HG03439 (cell line): ENCODE data around the gene TPD52L1.
"Not testable (repeated sequence)": the region's sequence is repeated elsewhere in the genome, so short reads cannot be mapped to it uniquely, and the experiment has no call there.

Source experiments
- ATAC-seq: cut with Tn5 transposase; IDR thresholded peaks from one replicate; pipeline ENCODE4 v1.9.1; 2021; ENCODE audit warnings: mild to moderate bottlenecking, moderate library complexity; ENCODE audit not compliant: unreplicated experiment

Gene TPD52L1, protein sequence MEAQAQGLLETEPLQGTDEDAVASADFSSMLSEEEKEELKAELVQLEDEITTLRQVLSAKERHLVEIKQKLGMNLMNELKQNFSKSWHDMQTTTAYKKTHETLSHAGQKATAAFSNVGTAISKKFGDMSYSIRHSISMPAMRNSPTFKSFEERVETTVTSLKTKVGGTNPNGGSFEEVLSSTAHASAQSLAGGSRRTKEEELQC

DNA sequence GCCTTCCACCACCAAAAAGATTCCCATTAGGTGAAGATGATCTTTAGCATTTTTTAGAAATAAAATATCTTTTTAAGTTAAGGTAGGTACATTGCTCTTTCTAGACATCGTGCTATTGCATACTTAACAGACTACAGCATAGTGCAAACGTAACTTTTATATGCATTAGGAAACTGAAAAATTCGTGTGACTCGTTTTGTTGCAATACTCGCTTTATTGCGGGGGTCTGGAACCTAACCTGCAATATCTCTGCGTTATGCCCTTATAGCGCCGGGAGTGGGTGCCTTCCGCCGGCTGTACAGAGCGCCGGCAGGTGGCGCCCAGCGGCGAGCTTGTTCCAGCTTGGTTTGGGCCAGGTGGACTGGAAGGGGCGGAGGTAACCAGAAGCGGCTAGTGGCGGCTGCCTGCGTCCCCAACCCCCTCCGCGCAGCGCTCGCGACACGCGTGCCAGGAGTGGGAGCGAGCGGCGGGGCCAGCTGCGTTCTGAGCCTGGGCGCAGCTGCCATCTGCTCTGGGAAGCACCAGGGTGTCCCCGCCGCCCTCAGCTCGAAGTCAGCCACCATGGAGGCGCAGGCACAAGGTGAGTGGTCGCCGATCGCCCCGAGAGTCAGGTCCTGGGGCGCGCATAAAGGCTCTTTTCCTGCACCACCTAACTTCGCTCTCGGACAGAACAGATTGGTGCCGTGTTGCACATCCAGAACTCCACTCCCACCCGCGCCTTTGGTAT is at the start of gene TPD52L1:
TSS of gene TPD52L1 (plus strand) at position 383 of the 727 bp plus-strand sequence. CDS start at position 562, 179 bp downstream.
- ATAC-seq, result peak; percentile 98

DNA sequence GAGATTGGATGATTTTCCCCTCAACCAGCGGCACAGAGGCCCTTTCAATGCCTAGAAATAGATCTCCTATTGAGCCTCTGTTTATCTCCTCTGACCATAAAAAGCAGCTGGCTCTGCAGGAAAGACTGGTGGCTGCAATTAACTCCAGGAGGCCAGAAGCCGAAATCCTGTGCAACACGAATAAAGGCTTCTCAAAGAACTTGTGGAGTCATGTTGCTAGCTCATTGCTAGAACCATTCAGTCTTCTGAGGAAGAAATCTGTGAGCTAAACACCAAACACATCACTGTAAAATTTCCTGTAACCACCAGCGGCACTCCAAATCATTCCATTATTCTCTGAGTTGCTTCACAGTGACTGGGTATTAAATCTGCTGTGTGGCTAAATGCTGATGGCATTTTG is 49.1 kb upstream of the TPD52L1 start:
- ATAC-seq, result no peak

DNA sequence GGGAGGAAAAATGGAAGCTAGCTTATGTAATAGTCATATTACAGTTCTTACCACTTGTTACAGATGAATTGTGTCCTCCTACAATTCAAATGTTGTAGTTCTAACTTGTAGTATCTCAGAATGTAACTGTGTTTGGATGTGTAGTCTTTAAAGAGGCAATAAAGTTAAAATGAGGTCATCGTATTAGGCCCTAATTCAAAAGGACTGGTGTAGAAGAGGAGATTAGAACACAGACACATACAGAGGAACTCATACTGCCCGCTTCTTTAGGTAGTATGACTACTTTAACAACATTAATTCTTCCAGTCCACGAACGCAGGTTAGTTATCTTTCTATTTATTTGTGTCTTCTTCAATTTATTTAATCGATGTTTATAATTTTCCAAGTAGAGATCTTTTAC is 46.5 kb upstream of the TPD52L1 start:
- no peak for ATAC-seq

DNA sequence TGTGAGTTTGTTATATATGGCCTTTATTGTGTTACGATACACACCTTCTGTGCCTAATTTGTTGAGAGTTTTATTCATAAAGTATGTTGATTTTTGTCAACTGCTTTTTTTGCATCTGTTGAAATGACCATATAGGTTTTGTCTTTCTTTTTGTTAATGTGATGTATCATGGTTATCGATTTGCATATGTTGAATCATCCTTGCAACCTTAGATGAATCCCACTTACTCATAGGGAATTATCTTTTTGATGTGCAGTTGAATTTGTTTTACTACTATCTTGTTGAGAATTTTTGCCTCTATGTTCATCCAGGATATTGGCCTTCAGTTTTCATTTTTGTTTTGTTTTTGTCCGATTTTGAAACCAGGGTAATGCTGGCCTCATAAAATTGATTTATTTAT is 45.7 kb upstream of the TPD52L1 start:
- no peak for ATAC-seq

DNA sequence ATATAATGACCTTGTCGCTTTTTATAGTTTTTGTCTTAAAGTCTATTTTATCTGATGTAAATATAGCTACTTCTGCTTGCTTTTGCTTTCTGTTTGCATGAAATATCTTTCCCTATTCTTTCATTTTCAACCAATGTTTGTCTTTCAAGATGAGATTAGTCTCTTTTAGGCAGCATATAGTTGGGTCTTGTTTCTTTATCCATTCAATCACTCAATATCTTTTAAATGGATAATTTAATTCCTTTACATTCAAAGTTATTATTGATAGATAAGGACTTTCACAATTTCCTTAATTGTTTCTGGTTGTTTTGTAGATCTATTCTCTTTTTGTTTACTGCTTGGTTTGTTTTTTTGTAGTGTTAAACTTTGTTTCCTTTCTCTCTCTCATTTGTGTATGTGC is 43.5 kb upstream of the TPD52L1 start:
- ATAC-seq, result no peak

DNA sequence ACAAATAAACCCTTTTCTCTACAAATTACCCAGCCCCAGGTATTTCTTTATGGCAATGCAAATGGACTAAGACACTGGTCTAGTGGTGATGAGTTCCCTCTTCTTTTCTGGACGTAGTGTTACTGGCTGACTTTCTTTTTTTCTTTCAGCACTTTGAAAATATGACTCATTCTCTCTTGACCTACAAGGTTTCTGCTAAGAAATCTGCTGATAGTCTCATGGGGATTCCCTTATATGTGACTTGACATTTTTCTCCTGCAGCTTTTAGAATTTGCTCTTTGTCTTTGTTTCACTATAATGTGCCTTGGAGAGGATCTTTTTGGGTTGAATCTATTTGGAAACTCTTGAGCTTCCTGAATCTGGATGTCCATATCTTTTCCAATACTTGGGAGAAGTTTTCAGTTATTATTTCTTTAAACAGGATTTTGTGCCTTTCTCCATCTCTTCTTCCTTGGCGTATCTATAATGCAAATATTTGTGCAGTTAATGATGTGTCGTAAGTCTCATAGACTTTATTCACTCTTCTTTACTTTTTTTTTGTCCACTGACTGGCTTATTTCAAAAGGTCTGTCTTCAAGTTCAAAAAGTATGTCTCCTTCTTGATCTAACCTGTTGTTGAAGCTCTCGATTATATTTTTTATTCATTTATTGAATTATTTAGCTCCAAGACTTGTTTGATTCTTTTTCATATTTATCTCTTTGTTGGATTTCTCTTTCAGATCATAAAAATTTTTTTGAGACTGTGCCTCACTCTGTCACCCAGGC is 42.2 kb upstream of the TPD52L1 start:
- ATAC-seq, result no peak

DNA sequence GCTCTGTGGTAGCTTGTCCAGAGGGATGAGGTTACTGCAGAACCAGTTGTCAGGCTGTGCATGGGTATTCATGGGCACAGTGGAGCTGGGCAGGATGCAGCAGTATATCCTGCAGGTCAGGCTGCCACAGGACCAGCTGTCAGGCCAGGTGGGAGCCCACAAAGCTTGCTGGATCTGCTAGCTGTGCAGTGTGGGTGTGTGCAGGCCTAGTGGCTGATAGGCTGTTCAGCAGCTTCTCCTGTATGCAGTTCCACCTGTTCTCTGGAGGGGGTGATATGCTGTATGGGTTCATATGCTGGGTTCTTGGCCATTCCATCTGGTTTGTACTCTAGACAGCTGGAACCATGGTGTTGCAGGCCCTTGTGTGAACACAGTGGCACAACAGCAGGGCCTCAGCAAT is 40.6 kb upstream of the TPD52L1 start:
- ATAC-seq, result no peak

DNA sequence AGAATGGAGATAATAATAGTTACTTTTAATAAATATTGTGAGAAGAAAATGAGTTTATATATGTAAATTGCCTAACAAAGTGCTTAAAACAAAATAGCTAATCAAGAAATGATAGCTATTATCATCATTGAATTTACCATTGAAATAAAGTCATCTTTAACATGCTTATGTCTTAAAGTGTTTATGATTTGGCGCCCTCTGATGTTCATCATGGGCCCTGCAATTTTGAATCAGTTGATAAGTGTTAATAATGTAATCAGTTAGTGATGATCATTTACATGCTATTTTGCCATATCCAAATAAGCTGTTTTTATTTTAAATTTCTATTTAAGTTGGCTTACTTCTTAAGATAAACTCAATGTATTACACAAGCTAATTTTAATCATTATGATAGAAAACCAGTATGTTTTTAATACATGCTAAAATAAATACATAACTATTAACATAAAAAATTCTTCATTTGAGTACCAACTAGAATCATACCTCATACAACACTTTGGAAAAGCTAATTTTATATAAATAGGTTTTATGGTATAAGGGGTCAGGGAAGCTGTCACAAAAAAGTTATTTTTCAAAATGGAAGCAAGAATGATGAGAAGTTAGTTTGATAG is 39.2 kb upstream of the TPD52L1 start:
- ATAC-seq, result no peak

DNA sequence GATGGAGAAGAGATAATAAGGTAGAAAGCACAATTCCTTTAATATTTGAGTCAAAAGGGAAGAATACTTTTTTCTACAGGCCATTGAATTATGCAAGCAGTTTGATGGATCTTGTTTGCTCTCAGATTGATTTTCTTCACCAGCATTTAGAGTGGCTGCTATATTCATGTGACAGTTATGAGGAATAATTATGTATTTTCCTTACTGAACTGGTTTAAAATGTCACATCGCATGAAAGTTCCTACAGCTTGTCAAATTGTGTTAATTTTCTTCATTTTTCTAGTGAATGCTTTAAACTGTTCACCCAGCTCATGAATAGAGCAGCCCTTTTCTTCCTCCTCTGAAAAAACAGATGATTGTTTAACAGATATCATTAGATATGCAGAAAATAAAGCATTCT is 37.4 kb upstream of the TPD52L1 start:
- ATAC-seq, result no peak

DNA sequence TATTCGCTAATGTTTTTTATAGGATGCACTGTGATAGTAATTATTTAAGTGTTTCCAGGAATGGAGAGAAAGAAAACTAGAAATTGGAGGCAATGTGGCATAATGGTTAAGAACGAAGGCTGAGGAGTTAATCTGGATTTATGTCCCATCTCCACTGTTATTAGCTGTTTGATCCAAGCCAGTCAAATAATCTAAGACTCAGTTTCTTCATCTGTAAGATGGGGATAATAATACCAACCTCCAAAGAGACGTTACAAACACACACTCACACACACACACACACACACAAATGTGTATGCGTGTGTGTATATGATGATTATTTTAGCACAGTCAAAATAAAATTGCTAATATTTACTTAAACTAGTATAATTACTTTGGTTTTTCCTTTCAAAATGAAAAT is 36.9 kb upstream of the TPD52L1 start:
- no peak for ATAC-seq

DNA sequence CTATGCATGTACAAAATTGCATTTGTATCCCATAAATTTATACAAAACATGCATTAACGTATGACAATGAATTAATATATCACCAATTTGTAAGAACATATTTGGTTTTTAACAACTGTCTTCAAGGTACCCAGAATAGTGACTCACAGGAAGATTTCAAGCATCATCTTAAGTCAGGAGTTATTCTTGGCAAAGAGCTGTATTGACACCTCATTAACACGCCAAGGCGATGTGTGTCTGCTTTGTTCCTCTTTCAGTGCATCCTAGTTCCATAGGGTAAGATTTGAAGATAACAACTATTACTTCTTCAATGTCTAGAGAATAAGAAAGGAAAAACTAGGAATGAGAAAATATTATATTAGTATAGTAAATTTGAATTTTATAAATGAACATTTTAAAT is 35.8 kb upstream of the TPD52L1 start:
- no peak for ATAC-seq

DNA sequence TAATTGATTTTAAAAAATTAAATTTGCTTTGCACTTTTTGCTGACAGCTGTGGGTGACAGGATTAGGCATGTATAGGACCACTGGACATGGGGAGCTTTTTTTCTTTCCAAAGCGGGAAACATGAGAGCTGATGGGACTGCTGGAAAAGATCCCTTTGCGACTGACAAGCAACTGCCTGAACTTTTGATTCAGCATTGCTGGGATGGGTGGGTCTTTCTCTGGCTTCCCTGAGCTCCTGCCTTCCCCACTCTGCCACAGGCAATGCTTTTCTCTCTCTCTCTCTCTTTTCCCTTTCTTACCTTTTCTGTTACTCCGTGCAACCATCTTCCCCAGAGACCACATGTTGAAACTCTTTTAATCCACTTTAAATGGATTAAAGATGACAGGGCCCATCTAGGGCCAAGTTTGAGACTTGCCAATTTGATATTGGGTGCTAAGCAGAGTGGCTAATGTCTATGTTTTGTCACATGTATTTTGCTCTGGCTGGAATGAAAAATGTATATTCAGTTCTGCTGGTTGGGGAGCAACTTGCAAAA is 33.5 kb upstream of the TPD52L1 start:
- ATAC-seq, result no peak

DNA sequence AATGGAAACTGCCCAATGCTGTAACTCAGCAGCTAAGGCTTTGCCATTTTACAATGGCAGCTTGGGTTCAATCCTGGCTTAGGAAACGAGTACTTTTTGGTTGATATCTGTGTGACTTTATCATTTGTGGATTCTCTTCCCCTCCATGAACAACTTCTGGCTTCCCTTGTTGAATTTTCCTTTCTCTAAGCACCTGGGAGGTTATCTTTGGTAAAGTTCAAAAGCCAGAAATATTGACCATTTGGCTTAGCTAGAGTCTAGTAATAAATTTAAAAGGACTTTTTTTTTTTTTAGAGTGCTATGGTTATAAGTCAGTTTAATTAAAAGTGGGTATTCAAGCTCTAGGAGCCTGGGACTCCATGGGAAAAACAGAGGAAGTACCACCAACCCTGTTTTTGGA is 31.7 kb upstream of the TPD52L1 start:
- ATAC-seq, result no peak

DNA sequence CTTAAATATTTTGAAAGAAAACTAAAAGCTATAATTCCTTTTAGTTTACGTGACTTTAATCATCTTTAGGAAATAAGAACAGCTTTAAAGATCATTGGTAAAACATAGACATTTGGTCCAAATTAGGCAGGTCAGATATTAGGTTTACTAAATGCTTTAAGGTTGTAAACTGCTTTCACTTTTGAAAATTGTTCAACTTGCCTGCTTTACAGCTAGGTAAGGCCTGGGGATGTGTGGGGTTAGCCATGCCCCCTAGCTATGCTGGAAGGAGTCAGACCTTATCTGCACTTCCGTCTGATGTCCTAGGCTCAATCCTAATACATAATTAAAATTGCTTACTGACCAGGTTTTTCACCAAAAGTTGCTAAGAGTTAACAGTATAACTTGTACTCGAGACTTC is 30.5 kb upstream of the TPD52L1 start:
- ATAC-seq, result no peak

DNA sequence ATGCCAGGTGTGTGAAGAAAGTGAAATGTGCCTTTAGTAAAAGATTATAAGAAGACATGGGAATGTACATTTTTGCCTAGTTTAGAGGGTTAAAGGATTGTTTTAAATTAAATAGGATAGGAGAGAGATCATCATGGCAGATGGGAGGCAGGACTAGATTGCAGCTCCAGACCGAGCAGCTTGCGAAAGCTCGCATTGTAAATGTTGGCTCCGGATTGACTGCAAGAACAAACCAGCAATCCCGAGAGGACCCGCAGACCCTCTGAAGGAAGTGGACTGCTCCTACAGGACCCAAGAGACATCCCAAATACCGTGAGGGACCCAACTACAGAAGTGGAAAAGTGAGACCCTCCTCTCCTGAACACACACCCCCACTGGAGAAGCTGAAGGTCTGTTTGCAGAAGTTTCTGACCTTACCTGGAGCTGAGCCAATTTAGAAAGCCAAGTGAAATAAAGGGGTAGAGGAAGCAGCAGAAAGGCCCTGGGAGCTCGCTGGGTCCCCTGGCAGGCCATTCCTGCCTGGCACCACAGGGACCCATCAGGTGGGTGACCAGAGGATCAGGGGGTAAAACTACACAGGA is 30.0 kb upstream of the TPD52L1 start:
- no peak for ATAC-seq

DNA sequence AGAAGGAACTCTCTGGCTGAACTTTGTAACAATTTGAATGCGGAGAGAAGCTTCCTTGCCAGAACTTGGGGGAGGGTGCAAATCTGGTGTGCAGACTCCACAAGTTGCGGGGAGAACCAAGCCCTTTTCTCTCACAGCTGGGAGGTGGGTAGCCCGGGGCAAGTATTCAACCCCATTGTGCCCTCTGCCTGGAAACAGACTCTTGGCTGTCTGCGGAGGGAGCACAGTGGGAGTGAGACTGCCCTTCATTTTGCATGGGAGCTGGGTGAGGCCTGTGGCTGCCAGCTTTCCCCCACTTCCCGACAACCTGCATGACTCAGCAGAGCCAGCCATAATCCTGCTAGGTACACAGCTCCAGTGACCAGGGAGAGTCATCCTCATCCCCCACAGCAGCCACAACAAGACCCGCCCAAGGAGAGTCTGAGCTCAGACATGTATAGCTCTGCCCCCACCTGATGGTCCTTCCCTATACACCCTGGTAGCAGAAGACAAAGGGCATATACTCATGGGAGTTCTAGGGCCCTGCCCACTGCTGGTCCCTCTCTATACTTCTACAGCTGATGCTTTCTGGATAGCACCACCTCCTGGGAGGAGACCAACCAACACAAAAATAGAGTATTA is 29.4 kb upstream of the TPD52L1 start:
- no peak for ATAC-seq

DNA sequence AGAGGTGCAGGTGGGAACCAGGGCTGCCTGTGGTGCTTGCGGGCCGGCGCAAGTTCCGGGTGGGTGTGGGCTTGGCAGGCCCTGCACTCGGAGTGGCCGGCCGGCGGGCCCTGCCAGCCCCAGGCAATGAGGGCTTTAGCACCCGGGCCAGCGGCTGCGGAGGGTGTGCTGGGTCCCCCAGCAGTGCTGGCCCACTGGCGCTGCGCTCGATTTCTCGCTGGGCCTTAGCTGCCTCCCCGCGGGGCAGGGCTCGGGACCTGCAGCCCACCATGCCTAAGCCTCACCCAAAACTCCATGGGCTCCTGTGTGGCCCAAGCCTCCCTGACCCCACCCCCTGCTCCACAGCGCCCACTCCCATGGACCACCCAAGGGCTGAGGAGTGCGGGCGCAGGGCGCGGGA is 27.7 kb upstream of the TPD52L1 start:
- ATAC-seq, result not testable (repeated sequence)

DNA sequence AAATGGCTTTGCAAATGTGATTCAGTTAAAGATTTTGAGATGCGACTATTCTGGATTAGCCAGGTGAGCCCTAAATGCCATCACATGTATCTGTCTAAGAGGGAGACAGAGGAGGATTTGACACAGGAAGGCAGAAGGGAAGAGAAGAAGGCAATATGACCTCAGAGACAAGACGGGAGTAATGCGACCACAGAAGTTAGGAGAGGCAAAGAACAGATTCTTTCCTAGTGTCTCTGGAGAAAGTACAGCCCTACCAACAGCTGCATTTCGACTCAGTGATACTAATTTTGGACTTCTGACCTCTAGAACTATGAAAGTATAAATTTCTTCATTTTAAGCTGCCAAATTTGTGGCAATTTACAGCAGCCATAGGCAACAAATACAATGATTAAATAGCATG is 24.2 kb upstream of the TPD52L1 start:
- ATAC-seq, result no peak

DNA sequence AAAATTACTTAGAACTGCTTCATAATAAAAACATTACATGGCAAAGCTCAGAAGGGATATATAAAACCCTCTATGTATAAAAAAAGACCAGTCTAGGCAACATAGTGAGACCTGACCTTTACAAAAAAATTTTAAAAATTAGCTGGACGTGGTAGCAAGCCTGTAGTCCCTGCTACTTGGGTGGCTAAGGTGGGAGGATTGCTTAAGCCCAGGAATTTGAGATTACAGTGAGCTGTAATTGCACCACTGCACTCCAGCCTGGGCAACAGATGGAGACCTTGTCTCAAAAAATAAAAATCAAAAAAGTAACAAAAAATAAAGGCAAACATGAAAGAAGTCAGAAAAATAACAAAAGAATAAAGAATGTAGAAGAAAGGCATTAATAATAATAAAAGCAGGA is 21.5 kb upstream of the TPD52L1 start:
- no peak for ATAC-seq

DNA sequence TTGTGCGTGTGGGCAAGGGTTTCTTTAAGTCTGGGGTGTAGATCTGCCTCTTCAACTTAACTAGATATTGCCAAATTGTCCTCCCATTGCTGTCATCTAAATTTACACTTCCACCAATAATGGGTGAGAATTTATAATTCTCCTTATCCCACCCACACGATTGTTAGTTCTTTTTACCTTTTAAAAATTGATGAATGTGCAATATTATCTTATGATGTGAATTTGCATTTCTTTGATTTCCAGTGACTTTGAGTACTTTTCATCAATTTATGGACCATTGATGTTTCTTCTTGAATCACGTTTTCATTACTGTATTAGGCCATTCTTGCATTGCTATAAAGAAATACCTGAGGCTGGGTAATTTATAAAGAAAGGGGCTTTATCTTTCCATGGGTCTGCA is 17.2 kb upstream of the TPD52L1 start:
- ATAC-seq, result no peak

DNA sequence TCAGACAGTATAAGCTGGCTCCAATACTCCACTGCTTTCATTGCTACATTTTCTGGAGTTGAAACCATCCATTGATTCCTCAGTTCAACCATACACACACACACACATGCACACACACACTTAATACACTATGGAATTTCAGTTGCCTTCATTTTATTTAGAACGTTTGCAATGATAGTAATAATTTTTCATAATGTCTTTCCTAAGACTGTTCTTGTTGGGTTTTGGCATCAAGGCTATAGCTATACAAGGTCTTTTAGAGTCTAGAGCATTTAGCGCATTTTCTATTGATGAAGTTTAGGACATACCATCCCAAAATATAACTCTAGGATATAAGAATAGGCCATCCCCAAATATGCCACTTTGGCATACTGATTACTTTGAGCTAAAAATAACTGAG is 15.5 kb upstream of the TPD52L1 start:
- ATAC-seq, result no peak
